NCI-H748 (cell line): ENCODE data around the gene TYW5.

Experiments
- DNase-seq: peaks from one replicate; lab custom pipeline; 2025; ENCODE audit not compliant: unreplicated experiment; lab: John Stamatoyannopoulos, UW

Gene TYW5

GRCh38 chr2:199975273-199975895 lies 20.1 kb upstream of the TYW5 start:
- DNase-seq, result no peak

GRCh38 chr2:199973703-199974102 lies 18.4 kb upstream of the TYW5 start:
- DNase-seq, result peak; percentile 57

GRCh38 chr2:199972088-199972626 lies 16.9 kb upstream of the TYW5 start:
- no peak for DNase-seq

GRCh38 chr2:199968126-199968525 lies 12.8 kb upstream of the TYW5 start:
- DNase-seq, result no peak

GRCh38 chr2:199966976-199967375 lies 11.7 kb upstream of the TYW5 start:
- DNase-seq, result no peak

GRCh38 chr2:199966405-199966804 lies 11.1 kb upstream of the TYW5 start:
- no peak for DNase-seq

- DNase-seq, result no peak
Observed at GRCh38 chr2:199962203-199962602, 6.9 kb upstream of the TYW5 start.

- DNase-seq, result no peak
Observed at GRCh38 chr2:199958014-199958413, 2.7 kb upstream of the TYW5 start.

GRCh38 chr2:199956062-199956380 lies 730 bp upstream of the TYW5 start:
- DNase-seq, result no peak

GRCh38 chr2:199955007-199955338 lies 318 bp downstream of the TYW5 start:
- peak; percentile 88 for DNase-seq

- no peak for DNase-seq
Observed at GRCh38 chr2:199951023-199951422, 4.3 kb downstream of the TYW5 start.

- no peak for DNase-seq
Observed at GRCh38 chr2:199950396-199950795, 4.9 kb downstream of the TYW5 start.

GRCh38 chr2:199946836-199947235 lies 8.5 kb downstream of the TYW5 start:
- no peak for DNase-seq

GRCh38 chr2:199946196-199946595 lies 9.1 kb downstream of the TYW5 start:
- no peak for DNase-seq

- no peak for DNase-seq
Observed at GRCh38 chr2:199943373-199943772, 11.9 kb downstream of the TYW5 start.

- DNase-seq, result peak; percentile 18
Observed at GRCh38 chr2:199940373-199940772, 14.9 kb downstream of the TYW5 start.

GRCh38 chr2:199936554-199936953 lies 18.7 kb downstream of the TYW5 start:
- no peak for DNase-seq

- DNase-seq, result no peak
Observed at GRCh38 chr2:199933466-199933865, 21.8 kb downstream of the TYW5 start.

GRCh38 chr2:199932312-199932855 lies 22.9 kb downstream of the TYW5 start:
- DNase-seq, result no peak

GRCh38 chr2:199929262-199929661 lies 26.0 kb downstream of the TYW5 start:
- no peak for DNase-seq

GRCh38 chr2:199928626-199929025 lies 26.7 kb downstream of the TYW5 start:
- DNase-seq, result no peak

- DNase-seq, result no peak
Observed at GRCh38 chr2:199928226-199928625, 27.1 kb downstream of the TYW5 start.

GRCh38 chr2:199926806-199927205 lies 28.5 kb downstream of the TYW5 start:
- DNase-seq, result no peak
